HUES6 (cell line): ENCODE results near the gene COMMD7.
"Not testable (repeated sequence)": the region's sequence is repeated elsewhere in the genome, so short reads cannot be mapped to it uniquely, and the experiment has no call there.

ENCODE experiments used
- H3K27ac ChIP-seq: 2 replicates; pipeline ENCODE4 v1.7.0; 2013; ENCODE audit warnings: low read depth, mild to moderate bottlenecking, low read length, inconsistent platforms
- H3K27me3 ChIP-seq: 2 replicates; pipeline ENCODE4 v1.6.1; 2013; ENCODE audit warnings: low read length; ENCODE audit not compliant: control insufficient read depth, insufficient read depth
- H3K36me3 ChIP-seq: 2 replicates; pipeline ENCODE4 v1.6.1; 2013; ENCODE audit warnings: low read length; ENCODE audit not compliant: control insufficient read depth, insufficient read depth
- H3K4me1 ChIP-seq: 2 replicates; pipeline ENCODE4 v1.6.1; 2013; ENCODE audit warnings: low read length; ENCODE audit not compliant: control insufficient read depth, insufficient read depth
- H3K4me3 ChIP-seq: 2 replicates; pipeline ENCODE4 v1.5.1; 2013; ENCODE audit warnings: low read depth, low read length
- H3K9ac ChIP-seq: one replicate; pipeline ENCODE4 v1.6.1; 2013; ENCODE audit warnings: mild to moderate bottlenecking, low read length
- H3K9me3 ChIP-seq: 2 replicates; pipeline ENCODE4 v1.6.1; 2013; ENCODE audit warnings: low read depth, low read length; ENCODE audit not compliant: control insufficient read depth, insufficient read depth

Gene COMMD7

DNA sequence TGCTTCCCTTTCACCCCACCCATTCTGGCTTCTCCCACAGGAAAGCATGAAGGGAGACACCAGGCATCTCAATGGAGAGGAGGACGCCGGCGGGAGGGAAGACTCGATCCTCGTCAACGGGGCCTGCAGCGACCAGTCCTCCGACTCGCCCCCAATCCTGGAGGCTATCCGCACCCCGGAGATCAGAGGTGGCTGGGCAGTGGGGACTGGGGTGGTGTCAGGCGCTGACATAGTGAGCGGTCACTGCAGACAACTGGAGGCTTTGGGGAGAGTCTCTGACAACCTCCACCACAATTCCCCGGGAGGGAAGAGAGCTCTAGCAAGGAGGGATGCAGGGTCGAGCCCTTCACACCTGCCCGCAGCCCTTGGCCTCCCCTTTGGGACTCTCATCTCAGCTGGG lies 37.0 kb upstream of the COMMD7 start:
- Histone ChIP-seq H3K27me3 (no peaks in the 10 kb centered on the region), H3K27ac (peak overlapping the region; percentile 26; the same call in 1 of the 2 replicates), H3K4me3 (no peak overlapping the region), H3K9me3 (no peaks in the 10 kb centered on the region), H3K9ac (peak overlapping the region; percentile 35), H3K36me3 (peaks cover 94% of the 10 kb centered on the region), H3K4me1 (peaks cover 43% of the 10 kb centered on the region)

DNA sequence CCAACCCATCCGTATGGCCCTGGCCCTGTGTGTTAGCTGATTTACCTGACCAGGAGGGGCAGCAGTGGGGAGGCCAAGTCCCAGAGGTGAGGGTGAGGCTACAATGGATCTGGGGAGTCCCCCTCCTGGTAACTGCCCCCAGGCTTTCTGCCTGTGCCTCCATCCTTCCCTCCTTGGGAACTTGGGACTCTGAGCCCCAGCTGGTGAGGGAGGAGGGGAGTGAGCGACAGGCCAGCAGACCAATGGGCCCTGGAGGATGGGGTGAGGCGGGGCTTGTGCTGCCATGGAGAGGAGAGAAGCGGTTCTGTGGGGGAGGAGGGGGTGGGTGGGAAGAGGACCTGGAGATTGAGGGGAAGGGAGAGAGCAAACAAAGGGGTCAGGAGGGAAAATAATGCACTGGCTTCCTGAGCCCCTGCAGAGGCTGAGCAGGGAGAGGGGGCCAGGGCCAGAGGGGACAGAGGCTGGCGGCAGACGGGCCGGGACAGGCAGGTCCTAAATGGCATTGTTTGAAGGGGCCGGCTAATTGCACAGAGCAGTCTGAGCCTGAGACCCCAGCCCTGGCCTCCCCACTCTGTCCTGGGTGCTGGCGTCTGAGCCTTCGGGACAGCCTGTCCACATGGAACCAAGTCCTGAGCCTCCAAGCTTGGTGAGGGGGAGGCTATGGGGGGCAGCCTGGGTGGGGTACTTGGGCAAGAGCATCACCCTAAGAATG lies 36.4 kb upstream of the COMMD7 start:
- no peaks in the 10 kb centered on the region for H3K9me3 ChIP-seq
- H3K4me1 ChIP-seq: peaks cover 45% of the 10 kb centered on the region
- H3K4me3 ChIP-seq: no peak overlapping the region
- peaks cover 94% of the 10 kb centered on the region for H3K36me3 ChIP-seq
- no peaks in the 10 kb centered on the region for H3K27me3 ChIP-seq
- no peak overlapping the region for H3K9ac ChIP-seq
- 0 out of 2 replicates have a peak overlapping the region, but pooled peaks have one; percentile 26 for H3K27ac ChIP-seq

DNA sequence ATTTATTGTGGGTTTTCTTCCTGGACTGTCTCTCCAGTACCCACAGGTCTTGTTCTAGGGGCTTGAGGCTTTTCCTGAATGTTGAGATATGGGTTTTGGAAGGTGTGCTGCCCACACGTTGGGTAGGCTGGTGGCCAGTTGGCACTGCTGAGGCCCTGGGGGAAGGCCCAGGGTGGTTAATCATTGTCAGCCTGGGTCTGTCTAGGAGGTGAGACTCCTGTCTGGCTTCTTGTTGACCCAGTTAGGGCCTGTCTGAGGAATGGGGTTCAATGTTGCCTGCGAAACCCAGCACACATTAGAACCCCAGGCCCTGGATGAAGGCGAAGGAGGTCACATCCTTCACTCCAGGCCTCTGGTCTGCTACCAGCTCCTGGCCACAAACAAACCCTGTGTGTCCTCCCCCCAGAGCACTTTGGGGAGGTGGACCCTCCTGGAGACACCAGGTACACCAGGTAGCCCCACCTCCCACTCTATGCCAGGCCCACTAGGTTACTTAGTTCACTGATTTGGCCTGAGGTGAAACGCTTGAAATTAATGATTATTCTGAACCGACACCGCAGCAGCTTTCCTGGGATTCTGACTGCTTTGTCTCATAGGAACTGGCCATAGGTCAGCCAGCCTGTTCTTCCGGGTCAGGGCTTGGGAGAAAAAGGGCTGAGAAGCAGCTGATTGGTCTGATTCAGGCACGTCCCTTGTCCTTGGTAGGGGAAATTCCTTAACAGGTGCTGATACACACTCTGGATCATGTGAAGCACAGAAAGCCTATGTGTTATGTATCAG lies 34.1 kb upstream of the COMMD7 start:
- Histone ChIP-seq H3K36me3 (peaks cover 88% of the 10 kb centered on the region), H3K9me3 (no peaks in the 10 kb centered on the region), H3K27me3 (no peaks in the 10 kb centered on the region), H3K4me1 (peaks cover 65% of the 10 kb centered on the region), H3K27ac (no peak overlapping the region), H3K4me3 (no peak overlapping the region), H3K9ac (no peak overlapping the region)

DNA sequence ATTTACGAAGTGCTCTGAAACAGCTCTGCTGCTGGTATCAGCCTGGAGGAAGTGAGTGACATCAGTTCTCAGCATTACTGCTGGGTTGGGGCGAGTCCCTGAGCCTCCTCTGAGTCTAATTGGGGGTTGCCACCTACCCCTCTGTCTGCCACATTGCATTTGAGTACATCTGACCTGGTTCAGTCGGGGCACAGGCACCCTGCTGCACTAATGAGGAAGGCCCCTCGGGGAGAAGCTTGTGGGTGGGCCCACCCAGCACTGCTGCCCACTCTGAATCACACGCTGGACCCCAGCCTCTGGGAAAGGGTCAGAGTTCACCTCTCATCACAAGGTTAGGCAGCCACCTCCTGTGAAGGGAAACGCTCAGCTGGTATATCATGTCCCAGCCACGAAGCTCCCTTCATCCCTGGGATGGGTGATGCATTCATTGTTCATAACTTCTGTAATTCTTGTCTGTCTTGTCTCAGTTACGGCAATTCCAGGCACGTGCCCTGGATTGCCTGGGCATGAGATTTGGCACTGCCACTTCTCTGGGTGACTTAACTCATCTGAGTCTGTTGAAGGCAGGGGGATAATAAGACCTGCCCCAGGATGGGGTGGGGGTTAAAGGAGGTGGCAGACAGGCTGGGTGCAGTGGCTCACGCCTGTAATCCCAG lies 32.2 kb upstream of the COMMD7 start:
- no peaks in the 10 kb centered on the region for H3K9me3 ChIP-seq
- H3K36me3 ChIP-seq: peaks cover 85% of the 10 kb centered on the region
- H3K27me3 ChIP-seq: no peaks in the 10 kb centered on the region
- H3K4me3 ChIP-seq: no peak overlapping the region
- no peak overlapping the region for H3K27ac ChIP-seq
- H3K4me1 ChIP-seq: peaks cover 79% of the 10 kb centered on the region
- no peak overlapping the region for H3K9ac ChIP-seq

DNA sequence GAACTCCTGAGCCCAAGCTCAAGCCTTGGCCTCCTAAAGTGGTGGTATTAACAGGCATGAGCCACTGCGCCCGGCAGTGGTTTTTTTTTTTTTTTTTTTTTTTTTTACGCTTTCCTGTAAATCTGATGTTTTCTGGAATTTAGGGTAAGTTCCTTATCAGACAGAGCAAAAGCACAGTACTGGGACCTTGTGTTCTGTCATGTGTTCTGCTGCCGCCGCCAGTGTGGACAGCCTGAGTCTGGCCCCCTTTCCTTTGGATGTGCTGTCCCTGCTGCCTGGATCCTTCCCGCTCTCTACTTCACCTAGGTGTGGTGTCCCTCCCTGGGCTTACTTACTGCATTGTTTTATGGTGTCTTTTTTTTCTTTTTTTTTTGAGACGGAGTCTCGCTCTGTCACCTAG lies 30.6 kb upstream of the COMMD7 start:
- H3K36me3 ChIP-seq: peaks cover 85% of the 10 kb centered on the region
- H3K9ac ChIP-seq: no peak overlapping the region
- no peak overlapping the region for H3K4me3 ChIP-seq
- H3K9me3 ChIP-seq: no peaks in the 10 kb centered on the region
- H3K27me3 ChIP-seq: no peaks in the 10 kb centered on the region
- H3K27ac ChIP-seq: no peak overlapping the region
- peaks cover 76% of the 10 kb centered on the region for H3K4me1 ChIP-seq

DNA sequence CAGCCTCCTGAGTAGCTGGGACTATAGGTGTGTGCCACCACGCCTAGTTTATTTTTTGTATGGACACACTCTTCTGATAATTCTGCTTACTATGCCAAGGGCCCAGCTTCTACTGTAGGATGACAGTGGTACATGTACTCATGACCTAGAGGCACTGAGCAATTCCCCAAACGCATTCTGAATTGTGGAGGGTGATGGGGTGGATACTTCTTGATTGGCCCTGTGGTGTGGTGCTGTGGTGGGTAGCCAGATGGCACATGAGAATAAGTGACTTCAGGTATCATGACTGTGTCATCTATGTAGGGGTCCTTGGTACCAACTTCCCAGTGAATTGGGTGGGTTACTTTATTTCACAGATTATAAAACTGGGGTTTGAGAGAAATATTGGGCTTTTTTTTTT lies 30.0 kb upstream of the COMMD7 start:
- Histone ChIP-seq H3K9ac (no peak overlapping the region), H3K27ac (no peak overlapping the region)

DNA sequence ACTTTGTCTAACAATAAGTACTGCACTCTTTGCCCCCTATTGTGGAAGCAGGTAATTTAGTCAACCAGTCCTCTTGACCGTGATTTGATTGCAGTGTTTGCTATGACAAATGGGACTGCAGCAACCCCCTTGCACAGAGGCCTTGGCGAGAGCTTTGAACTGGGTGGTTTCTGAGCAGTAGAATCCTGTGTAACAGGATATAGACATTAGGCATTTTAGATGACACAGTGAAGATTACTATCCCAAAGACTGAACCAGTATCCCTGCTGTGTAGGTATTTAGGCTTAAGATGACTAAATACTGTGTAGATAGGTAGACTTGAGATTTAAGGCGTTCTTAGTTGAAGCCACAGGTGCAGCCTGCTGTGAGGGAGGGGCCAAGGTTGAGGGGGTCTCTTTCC lies 28.8 kb upstream of the COMMD7 start:
- Histone ChIP-seq H3K27ac (no peak overlapping the region), H3K9ac (no peak overlapping the region), H3K4me1 (peaks cover 80% of the 10 kb centered on the region), H3K9me3 (no peaks in the 10 kb centered on the region), H3K4me3 (no peak overlapping the region), H3K36me3 (peaks cover 87% of the 10 kb centered on the region), H3K27me3 (no peaks in the 10 kb centered on the region)

More for the DNA sequence above, 30.0 kb upstream of the COMMD7 start:
- no peaks in the 10 kb centered on the region for H3K9me3 ChIP-seq
- no peaks in the 10 kb centered on the region for H3K27me3 ChIP-seq
- H3K36me3 ChIP-seq: peaks cover 85% of the 10 kb centered on the region
- no peak overlapping the region for H3K4me3 ChIP-seq
- peaks cover 78% of the 10 kb centered on the region for H3K4me1 ChIP-seq

DNA sequence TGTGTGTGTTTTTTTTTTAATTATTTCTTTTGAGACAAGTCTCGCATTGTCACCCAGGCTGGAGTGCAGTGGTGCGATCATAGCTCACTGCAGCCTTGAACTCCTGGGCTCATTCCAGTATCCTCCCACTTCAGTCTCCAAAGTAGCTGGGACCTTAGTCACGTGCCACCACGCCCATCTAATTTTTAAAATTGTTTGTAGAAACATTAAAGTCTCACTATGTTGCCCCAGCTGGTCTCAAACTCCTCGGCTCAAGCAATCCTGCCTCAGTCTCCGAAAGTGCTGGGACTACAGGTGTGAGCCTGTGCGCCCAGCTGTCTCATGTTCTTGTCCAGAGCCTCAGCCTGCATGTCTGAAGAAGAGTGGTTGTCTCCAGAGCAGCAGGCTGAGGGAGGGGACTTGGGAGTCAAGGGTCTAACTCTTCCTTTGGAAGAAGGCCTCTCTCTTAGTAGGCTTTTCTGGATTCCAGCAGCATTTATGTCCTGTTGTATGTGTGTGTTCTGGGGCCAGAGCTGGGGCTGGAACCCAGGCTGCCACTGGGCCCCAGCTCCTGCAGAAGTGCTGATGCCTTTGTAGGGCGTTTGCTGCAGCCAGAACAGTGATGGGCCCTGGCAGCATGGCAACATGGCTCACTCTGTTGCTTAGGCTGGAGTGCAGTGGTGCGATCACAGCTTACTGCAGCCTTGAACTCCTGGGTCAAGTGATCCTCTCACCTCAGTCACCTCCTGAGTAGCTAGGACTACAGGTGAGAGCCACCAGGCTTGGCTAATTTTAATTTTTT lies 24.3 kb upstream of the COMMD7 start:
- no peak overlapping the region for H3K9ac ChIP-seq
- H3K27ac ChIP-seq: no peak overlapping the region
- H3K4me1 ChIP-seq: peaks cover 61% of the 10 kb centered on the region
- peaks cover 88% of the 10 kb centered on the region for H3K36me3 ChIP-seq
- H3K27me3 ChIP-seq: no peaks in the 10 kb centered on the region
- no peaks in the 10 kb centered on the region for H3K9me3 ChIP-seq
- H3K4me3 ChIP-seq: peak overlapping the region; percentile 11; the same call in 1 of the 2 replicates

DNA sequence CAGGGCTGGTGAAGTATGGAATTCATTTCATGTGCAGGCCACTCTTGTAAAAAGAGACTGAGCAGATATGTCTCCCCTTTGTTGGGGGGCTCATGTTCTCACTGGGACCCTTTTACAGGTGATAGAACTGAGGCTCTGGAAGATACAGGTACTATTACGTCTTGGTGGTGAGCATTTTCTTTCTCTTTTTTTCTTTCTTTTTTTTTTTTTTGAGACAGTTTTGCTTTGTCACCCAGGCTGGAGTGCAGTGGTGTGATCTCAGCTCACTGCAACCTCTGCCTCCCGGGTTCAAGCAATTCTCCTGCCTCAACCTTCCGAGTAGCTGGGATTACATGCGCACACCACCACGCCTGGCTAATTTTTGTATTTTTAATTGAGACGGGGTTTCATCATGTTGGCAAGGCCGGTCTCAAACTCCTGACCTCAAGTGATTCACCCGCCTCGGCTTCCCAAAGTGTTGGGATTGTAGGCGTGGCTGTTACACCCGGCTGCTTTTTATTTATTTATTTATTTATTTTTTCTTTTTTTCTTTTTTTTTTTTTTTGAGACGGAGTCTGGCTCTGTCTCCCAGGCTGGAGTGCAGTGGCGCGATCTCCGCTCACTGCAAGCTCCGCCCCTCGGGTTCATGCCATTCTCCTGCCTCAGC lies 22.1 kb upstream of the COMMD7 start:
- peaks cover 56% of the 10 kb centered on the region for H3K4me1 ChIP-seq
- H3K27ac ChIP-seq: peak overlapping the region; percentile 58; the same call in 1 of the 2 replicates
- H3K9ac ChIP-seq: peak overlapping the region; percentile 95
- H3K4me3 ChIP-seq: peak overlapping the region; percentile 90
- not testable (repeated sequence) for H3K27me3 ChIP-seq, H3K9me3 ChIP-seq
- H3K36me3 ChIP-seq: peaks cover 69% of the 10 kb centered on the region
